ENCODE measurements around the gene TAMALIN.
"Not testable (repeated sequence)": the region's sequence is repeated elsewhere in the genome, so short reads cannot be mapped to it uniquely, and the experiment has no call there.

TAMALIN gene

DNA sequence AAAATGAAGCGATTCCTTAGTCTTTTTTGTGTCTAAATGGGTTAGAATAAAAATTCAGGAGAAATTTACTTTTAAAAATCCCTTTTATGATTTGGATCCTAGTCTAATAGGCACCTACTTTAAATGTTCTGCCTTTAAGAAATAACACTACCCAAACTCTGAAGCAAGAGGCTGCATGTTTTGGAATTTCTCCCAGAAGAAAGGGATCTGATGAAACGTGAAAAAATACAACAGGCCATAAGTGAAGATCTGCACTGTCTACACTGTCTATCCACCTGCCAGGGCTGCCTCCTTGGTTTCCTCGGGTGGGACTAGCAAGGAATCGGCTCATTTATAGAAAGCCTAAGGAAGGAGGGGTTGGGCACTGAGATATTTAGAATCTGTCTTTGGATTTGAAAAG is 33.2 kb upstream of the TAMALIN start:
- TF ChIP-seq, protein P1, sequence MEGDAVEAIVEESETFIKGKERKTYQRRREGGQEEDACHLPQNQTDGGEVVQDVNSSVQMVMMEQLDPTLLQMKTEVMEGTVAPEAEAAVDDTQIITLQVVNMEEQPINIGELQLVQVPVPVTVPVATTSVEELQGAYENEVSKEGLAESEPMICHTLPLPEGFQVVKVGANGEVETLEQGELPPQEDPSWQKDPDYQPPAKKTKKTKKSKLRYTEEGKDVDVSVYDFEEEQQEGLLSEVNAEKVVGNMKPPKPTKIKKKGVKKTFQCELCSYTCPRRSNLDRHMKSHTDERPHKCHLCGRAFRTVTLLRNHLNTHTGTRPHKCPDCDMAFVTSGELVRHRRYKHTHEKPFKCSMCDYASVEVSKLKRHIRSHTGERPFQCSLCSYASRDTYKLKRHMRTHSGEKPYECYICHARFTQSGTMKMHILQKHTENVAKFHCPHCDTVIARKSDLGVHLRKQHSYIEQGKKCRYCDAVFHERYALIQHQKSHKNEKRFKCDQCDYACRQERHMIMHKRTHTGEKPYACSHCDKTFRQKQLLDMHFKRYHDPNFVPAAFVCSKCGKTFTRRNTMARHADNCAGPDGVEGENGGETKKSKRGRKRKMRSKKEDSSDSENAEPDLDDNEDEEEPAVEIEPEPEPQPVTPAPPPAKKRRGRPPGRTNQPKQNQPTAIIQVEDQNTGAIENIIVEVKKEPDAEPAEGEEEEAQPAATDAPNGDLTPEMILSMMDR (IDR thresholded peaks at IDR 0.05), result no peak
- TF ChIP-seq ZFX (IDR thresholded peaks at IDR 0.05; ENCODE audit: borderline replicate concordance), result no peak

DNA sequence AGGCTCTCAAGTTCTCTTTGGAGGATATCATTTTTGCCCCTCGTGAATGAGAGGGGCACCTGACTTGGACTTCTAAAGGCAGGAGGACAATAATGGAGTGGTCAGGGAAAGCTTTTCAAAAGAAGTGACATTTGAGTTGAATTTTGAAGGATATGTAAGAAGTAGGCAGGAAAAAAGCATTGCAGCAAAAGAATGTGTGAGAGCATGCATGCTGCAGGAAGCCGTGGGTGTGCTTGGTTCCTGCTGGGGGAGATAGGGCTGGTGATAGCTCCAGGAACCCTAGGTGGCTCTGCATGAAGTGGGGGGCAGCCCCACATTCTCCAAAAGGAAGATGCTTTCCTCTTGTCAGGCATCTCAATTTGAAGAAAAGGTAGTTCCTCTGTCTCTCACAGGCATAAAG is 32.1 kb upstream of the TAMALIN start:
- H3K27ac ChIP-seq, result no peak overlapping the region
- no peak for TF ChIP-seq ZFX (IDR thresholded peaks at IDR 0.05; ENCODE audit: borderline replicate concordance)
- TF ChIP-seq, protein P1 (IDR thresholded peaks at IDR 0.05), result no peak

More for the DNA sequence above, 33.2 kb upstream of the TAMALIN start:
- H3K27ac ChIP-seq, result no peak overlapping the region

DNA sequence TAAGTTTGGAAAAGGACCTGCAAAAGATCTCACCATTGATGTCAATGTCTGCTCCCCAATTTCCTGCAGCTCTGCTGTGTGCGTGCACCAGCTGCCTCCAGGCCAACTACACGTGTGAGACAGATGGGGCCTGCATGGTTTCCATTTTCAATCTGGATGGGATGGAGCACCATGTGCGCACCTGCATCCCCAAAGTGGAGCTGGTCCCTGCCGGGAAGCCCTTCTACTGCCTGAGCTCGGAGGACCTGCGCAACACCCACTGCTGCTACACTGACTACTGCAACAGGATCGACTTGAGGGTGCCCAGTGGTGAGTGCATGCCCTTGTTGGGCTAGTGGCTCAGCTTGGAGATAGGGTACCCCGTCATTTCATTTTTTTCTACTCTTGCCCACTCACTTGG is 31.6 kb upstream of the TAMALIN start:
- TF ChIP-seq ZFX (IDR thresholded peaks at IDR 0.05; ENCODE audit: borderline replicate concordance), result no peak
- TF ChIP-seq, protein P1 (IDR thresholded peaks at IDR 0.05), result no peak
- no peak overlapping the region for H3K27ac ChIP-seq

DNA sequence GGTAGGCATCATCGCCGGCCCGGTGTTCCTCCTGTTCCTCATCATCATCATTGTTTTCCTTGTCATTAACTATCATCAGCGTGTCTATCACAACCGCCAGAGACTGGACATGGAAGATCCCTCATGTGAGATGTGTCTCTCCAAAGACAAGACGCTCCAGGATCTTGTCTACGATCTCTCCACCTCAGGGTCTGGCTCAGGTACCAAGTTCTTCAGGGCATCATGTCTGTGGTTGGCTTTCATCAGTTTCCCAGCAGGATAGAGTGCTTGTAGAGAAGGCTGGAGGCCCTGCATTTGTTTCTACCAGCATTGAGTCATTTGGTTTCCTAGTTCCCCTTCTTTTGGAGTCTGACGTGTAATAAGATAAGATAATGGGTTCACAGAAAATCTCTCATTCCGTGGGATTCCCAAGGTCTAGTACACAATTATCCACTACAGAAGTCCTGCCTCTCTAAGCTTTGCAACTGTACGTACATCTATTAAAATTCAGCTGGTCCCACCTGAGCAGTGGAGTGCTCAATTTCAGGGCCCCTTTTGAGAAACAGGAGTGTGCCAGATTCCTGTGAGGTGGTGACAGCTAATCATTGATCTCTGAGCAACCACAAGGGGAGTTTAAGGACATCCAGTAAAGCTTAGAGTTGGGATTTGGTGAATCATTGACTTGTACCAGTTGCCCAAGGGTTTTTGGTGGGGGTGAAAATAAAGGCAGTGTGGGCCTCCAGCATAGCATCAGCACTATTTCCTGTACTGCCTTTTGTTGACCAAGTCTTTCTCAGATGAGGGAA is 30.2 kb upstream of the TAMALIN start:
- TF ChIP-seq, protein P1 (IDR thresholded peaks at IDR 0.05), result no peak
- no peak for TF ChIP-seq ZFX (IDR thresholded peaks at IDR 0.05; ENCODE audit: borderline replicate concordance)
- H3K27ac ChIP-seq, result no peak overlapping the region

DNA sequence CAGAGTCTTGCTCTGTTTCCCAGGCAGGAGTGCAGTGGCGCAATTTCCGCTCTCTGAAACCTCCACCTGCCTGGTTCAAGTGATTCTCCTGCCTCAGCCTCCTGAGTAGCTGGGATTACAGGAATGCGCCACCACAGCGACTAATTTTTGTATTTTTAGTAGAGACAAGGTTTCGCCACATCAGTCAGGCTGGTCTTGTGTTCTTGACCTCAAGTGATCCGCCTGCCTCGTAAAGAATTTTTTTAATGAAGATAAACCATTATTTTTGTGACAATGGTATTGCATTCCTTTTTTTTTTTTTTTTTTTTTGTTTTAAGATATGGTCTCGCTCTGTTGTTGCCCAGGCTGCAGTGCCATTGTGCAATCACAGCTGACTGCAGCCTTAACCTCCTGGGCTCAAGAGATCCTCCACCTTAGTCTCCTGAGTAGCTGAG is 29.4 kb upstream of the TAMALIN start:
- H3K27ac ChIP-seq, result no peak overlapping the region
- TF ChIP-seq ZFX (IDR thresholded peaks at IDR 0.05; ENCODE audit: borderline replicate concordance), result no peak

DNA sequence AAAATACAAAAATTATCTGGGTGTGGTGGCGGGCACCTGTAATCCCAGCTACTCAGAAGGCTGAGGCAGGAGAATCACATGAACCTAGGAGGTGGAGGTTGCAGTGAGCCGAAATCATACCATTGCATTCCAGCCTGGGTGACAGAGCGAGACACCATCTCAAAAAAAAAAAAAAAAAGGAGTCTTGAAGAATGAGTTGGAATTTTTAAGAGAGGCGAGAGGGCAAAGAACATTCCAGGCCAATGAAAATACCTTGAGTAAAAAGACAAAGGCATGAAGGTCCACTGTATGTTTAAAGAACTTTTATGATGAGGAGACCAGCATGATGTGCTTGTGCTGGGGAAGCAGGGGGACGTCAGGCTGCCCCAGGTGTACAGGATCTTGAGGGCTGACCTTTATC is 27.4 kb upstream of the TAMALIN start:
- not testable (repeated sequence) for H3K27ac ChIP-seq

DNA sequence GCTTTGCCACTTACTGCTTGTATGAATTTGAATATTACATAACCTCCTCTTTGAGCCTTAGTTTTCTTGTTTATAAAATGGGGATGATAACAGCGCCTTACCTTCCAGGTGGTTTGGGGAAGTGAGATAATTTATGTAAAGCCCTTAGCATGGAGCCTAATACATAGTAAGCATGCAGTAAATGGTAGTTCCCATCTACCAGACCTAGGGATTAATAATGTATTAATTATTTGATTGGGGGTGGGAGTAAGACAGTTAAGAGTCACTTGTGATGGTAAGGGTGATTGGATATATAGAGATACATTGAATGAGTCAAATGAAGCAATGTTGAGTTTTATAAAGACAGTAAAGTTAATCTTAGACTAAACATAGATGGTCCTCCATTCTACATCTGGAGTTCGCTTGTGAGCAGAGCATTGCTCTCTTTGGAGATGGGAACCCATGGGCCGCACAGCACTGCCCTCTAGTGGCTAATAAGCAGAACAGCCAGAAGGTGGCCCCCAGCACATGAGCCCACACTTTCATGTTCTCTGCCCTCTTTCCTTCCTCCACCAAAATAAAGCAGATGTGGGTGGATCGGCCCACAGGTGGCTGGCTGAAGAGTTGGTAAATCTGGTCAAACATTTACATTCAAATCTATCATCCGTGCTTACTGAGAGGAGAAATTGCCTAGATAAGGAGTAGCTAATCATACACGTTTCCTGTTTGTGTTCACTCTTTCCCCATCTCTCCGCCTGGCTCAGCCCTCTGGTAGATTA is 26.5 kb upstream of the TAMALIN start:
- TF ChIP-seq, protein P1 (IDR thresholded peaks at IDR 0.05), result peak; percentile 100
- TF ChIP-seq ZFX (IDR thresholded peaks at IDR 0.05; ENCODE audit: borderline replicate concordance), result no peak

DNA sequence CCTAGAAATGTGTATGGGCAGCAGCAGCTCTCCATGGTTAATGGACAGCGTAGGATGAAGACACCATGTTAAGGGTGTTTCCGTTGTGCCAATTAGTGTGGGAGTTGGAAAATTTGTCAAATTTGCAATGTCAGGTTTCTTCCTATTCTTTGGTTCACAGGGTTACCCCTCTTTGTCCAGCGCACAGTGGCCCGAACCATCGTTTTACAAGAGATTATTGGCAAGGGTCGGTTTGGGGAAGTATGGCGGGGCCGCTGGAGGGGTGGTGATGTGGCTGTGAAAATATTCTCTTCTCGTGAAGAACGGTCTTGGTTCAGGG is 26.0 kb upstream of the TAMALIN start:
- no peak overlapping the region for H3K27ac ChIP-seq
- TF ChIP-seq, protein P1 (IDR thresholded peaks at IDR 0.05), result 0 out of 2 replicates have a peak, but pooled peaks have one; percentile 10
- no peak for TF ChIP-seq ZFX (IDR thresholded peaks at IDR 0.05; ENCODE audit: borderline replicate concordance)

More for the DNA sequence above, 26.5 kb upstream of the TAMALIN start:
- no peak overlapping the region for H3K27ac ChIP-seq

Measured in 22Rv1 (cell line).